Memory B cell (primary cell): ENCODE data around the gene IL17B.

Experiments used
- ATAC-seq: fragments of 150-1000 bp; cut with Tn5 transposase; 2 replicates; pipeline ENCODE4 v1.10.0; 2021; ENCODE audit warnings: low read depth, mild to moderate bottlenecking, moderate library complexity
- DNase-seq, 2 donors: peaks; one replicate each; pipeline ENCODE4 v3.0.0; 2022; ENCODE audit warnings: low spot score in 2 of 2
- H3K27ac Mint-ChIP-seq: one replicate; pipeline ENCODE4 v1.8.0; 2022; ENCODE audit warnings: mild to moderate bottlenecking, moderate library complexity, mixed read lengths
- H3K27me3 Mint-ChIP-seq: one replicate; pipeline ENCODE4 v1.8.0; 2022; ENCODE audit warnings: mixed read lengths
- H3K36me3 Mint-ChIP-seq: one replicate; pipeline ENCODE4 v1.8.0; 2022; ENCODE audit warnings: mild to moderate bottlenecking, mixed read lengths
- H3K4me1 Mint-ChIP-seq: one replicate; pipeline ENCODE4 v1.8.0; 2022; ENCODE audit warnings: mixed read lengths
- H3K4me3 Mint-ChIP-seq: one replicate; pipeline ENCODE4 v1.8.0; 2022; ENCODE audit warnings: mild to moderate bottlenecking, moderate library complexity, mixed read lengths
- H3K9me3 Mint-ChIP-seq: one replicate; pipeline ENCODE4 v1.8.0; 2022; ENCODE audit warnings: mixed read lengths

IL17B gene

DNA sequence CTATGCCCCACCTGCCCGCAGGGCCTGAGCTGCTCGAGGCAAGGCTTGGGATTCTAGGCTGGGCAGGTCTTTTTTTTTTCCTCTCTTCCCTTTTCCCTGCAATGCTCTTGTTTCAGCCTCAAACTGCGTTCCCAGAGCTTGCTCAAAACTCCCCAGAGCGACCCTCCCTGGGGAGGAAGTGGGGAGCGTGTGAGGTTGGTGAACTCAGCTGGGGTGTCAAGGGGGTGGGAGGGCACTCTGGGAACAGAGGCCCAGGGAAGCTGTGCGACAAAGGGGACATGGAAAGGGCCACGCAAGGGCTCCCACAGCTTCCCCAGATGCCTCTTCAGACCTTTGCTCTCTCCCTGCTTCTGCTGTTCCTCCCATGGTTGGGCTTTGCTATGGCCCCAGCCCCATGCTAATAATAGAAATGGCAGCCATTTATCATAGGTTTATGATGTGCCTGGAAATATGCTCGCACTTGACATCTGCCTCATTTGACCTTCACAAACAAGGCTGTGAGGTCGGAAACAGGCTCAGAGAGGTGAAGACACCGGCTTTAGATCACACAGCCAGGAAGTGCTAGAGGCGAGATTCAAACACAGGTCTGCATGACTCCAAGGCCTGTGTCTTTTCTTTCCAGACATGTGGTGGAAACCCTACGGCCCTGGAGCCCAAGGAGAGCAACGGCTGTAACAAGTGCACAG is 40.9 kb upstream of the IL17B start:
- no peaks in the 10 kb centered on the region for H3K9me3 Mint-ChIP-seq
- H3K27me3 Mint-ChIP-seq, result peaks cover 13% of the 10 kb centered on the region
- peaks cover 8% of the 10 kb centered on the region for H3K4me1 Mint-ChIP-seq
- no peak overlapping the region for H3K27ac Mint-ChIP-seq
- H3K36me3 Mint-ChIP-seq, result no peaks in the 10 kb centered on the region
- ATAC-seq, result no peak
- no peak for DNase-seq
- no peak overlapping the region for H3K4me3 Mint-ChIP-seq

DNA sequence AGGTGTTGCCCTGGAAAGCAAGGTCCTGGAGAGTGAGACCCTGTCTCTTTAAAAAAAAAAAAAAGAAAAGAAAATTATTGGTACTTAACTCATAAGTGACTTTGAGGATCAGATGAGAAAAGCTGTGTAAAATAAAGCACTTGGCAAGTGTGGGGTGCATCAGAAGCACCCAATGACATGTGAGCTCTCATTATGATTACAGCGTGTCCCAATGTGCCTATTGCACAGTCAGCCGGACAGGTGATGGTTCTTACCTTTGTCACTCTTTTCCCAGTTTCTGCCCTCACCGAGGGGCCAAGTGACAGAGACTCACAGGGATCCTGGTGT is 40.4 kb upstream of the IL17B start:
- ATAC-seq (no peak), DNase-seq (no peak)
- peaks cover 10% of the 10 kb centered on the region for H3K27me3 Mint-ChIP-seq
- no peak overlapping the region for H3K4me3 Mint-ChIP-seq
- H3K9me3 Mint-ChIP-seq, result no peaks in the 10 kb centered on the region
- no peaks in the 10 kb centered on the region for H3K36me3 Mint-ChIP-seq
- H3K27ac Mint-ChIP-seq, result no peak overlapping the region
- peaks cover 8% of the 10 kb centered on the region for H3K4me1 Mint-ChIP-seq

GRCh38 chr5:149418910-149419531 is 39.9 kb upstream of the IL17B start:
- DNase-seq (no peak), ATAC-seq (no peak)
- Mint-ChIP-seq H3K4me3 (no peak overlapping the region), H3K27ac (no peak overlapping the region), H3K27me3 (peaks cover 10% of the 10 kb centered on the region), H3K4me1 (peaks cover 8% of the 10 kb centered on the region), H3K36me3 (no peaks in the 10 kb centered on the region), H3K9me3 (no peaks in the 10 kb centered on the region)

GRCh38 chr5:149417711-149418368 is 38.7 kb upstream of the IL17B start:
- peaks cover 10% of the 10 kb centered on the region for H3K27me3 Mint-ChIP-seq
- no peak overlapping the region for H3K4me3 Mint-ChIP-seq
- no peaks in the 10 kb centered on the region for H3K9me3 Mint-ChIP-seq
- DNase-seq, result no peak
- no peak overlapping the region for H3K27ac Mint-ChIP-seq
- H3K36me3 Mint-ChIP-seq, result no peaks in the 10 kb centered on the region
- peaks cover 8% of the 10 kb centered on the region for H3K4me1 Mint-ChIP-seq
- no peak for ATAC-seq

DNA sequence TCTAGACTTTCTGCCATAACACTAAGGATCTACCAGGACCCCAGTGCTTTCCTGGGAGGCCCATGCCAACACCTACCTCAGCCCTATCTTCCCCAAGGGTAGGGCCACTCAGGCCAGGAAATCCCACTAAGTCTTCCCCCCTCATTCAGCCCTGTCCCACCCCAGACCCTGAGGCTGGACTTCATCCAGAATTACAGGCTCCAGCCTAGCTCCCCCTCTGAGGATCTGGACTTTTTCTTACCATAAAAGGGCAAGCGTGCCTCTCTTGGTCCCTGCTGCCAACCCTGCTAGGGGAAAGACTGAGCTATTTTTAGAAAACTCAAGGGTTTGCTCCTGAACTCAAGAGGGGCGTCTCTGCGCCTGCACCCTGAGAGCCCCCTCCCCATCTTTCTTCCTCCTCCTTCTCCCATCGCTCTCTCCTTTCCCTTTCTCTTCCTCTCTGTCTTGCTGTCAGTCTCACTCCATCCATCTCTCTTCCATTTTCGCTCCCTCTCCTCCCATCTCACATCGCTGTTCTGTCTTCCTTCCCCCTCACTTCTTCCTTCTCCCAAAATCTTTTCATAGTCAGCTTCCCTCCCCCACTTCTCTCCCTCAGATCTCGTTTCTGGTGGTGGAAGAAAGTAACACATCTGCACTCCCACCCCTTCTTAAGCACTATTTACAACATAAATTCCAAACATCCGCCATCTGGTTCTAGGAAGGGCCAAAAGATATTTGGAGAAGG is 38.1 kb upstream of the IL17B start:
- no peaks in the 10 kb centered on the region for H3K36me3 Mint-ChIP-seq

GRCh38 chr5:149415066-149415967 is 36.2 kb upstream of the IL17B start:
- peaks cover 5% of the 10 kb centered on the region for H3K4me1 Mint-ChIP-seq
- H3K9me3 Mint-ChIP-seq, result no peaks in the 10 kb centered on the region
- H3K27me3 Mint-ChIP-seq, result peaks cover 4% of the 10 kb centered on the region
- H3K27ac Mint-ChIP-seq, result no peak overlapping the region
- ATAC-seq, result no peak
- H3K36me3 Mint-ChIP-seq, result no peaks in the 10 kb centered on the region
- H3K4me3 Mint-ChIP-seq, result no peak overlapping the region
- no peak for DNase-seq

More for the DNA sequence above, 38.1 kb upstream of the IL17B start:
- no peak overlapping the region for H3K27ac Mint-ChIP-seq
- H3K4me3 Mint-ChIP-seq, result no peak overlapping the region
- no peaks in the 10 kb centered on the region for H3K9me3 Mint-ChIP-seq
- no peak for ATAC-seq
- H3K4me1 Mint-ChIP-seq, result peaks cover 8% of the 10 kb centered on the region
- H3K27me3 Mint-ChIP-seq, result peaks cover 9% of the 10 kb centered on the region
- no peak for DNase-seq

DNA sequence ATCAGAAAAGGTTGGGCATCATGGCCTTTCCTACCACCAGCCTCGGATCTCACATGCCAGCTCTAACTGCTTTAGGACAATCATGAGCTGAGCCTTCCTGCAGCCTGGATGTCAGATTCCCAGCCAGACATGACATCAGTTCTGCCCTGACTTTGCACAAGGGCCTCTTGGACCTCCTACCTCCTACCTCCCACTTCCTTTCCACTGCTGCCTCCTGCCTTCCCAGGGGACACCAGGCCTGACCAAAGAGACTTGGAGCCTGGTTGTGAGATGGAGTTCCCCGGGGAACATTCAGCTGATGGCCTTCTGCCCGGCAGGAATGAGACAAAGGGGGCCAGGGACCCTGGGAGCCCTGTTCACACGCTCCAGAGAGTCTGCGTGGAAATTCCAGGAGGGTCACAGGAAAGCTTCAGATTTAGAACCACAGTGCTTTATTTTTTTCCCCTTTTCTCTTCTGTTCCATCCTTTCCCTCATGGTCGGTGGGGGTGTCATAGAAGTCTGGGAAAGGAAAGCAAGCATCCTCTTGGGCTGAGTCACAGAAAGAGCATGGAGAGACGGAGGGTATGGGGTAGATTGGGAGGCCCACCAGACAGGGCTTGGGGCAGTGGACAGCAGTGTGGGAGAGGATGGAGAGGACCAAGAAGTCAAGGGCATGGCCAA is 35.4 kb upstream of the IL17B start:
- H3K27ac Mint-ChIP-seq, result no peak overlapping the region
- no peaks in the 10 kb centered on the region for H3K9me3 Mint-ChIP-seq
- H3K4me1 Mint-ChIP-seq, result peaks cover 3% of the 10 kb centered on the region
- no peak overlapping the region for H3K4me3 Mint-ChIP-seq
- no peak for DNase-seq
- H3K36me3 Mint-ChIP-seq, result no peaks in the 10 kb centered on the region
- peaks cover 7% of the 10 kb centered on the region for H3K27me3 Mint-ChIP-seq
- ATAC-seq, result no peak

- no peak overlapping the region for H3K27ac Mint-ChIP-seq
- peaks cover 7% of the 10 kb centered on the region for H3K27me3 Mint-ChIP-seq
- no peaks in the 10 kb centered on the region for H3K9me3 Mint-ChIP-seq
- no peaks in the 10 kb centered on the region for H3K36me3 Mint-ChIP-seq
- peaks cover 3% of the 10 kb centered on the region for H3K4me1 Mint-ChIP-seq
- DNase-seq (no peak), ATAC-seq (no peak)
- H3K4me3 Mint-ChIP-seq, result no peak overlapping the region
Measured at GRCh38 chr5:149413477-149414210, 34.6 kb upstream of the IL17B start.

GRCh38 chr5:149412783-149413476 is 33.8 kb upstream of the IL17B start:
- H3K36me3 Mint-ChIP-seq, result no peaks in the 10 kb centered on the region
- H3K27me3 Mint-ChIP-seq, result peaks cover 10% of the 10 kb centered on the region
- H3K27ac Mint-ChIP-seq, result no peak overlapping the region
- DNase-seq (no peak), ATAC-seq (no peak)
- no peaks in the 10 kb centered on the region for H3K9me3 Mint-ChIP-seq
- H3K4me1 Mint-ChIP-seq, result peaks cover 3% of the 10 kb centered on the region
- H3K4me3 Mint-ChIP-seq, result no peak overlapping the region

- H3K36me3 Mint-ChIP-seq, result no peaks in the 10 kb centered on the region
- H3K4me3 Mint-ChIP-seq, result no peak overlapping the region
- DNase-seq (no peak), ATAC-seq (no peak)
- H3K27me3 Mint-ChIP-seq, result peaks cover 14% of the 10 kb centered on the region
- no peaks in the 10 kb centered on the region for H3K4me1 Mint-ChIP-seq
- H3K27ac Mint-ChIP-seq, result no peak overlapping the region
- no peaks in the 10 kb centered on the region for H3K9me3 Mint-ChIP-seq
Measured at GRCh38 chr5:149411738-149412519, 32.8 kb upstream of the IL17B start.

DNA sequence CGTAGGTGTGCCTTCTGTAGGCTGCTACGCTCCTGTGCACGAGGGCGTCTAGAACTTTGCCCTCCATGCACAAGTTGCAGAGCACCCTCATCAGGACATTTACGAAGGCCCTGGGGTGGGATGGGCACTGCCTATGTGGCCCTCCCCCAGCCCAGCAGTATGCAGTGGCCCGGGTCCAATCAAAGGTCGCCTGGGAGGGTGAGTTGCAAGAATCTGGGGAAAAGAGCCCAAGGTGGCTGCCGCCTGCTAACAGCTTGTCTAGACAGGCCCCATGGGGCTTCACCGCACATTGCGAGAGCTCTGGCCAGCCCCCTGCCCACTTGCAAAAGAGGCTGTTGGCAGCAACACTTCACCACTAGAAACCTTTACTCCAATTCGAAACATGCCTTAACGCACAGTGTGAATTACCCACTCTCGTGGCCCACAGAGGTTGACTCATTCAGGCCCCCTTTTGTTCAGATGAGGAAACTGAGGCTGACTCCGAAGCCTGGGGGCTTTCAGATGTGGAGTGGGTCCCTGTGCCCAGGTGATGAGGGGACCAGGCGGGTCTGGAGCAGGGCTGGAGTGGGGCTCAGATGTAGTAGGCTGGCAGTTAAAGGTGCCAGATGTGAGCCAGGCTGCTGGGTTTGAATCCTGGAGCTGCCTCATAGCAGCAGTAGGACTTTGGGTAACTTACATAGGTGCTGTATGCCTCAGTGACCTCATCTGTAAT is 31.8 kb upstream of the IL17B start:
- Mint-ChIP-seq H3K4me3 (no peak overlapping the region), H3K9me3 (no peaks in the 10 kb centered on the region), H3K4me1 (no peaks in the 10 kb centered on the region), H3K27me3 (peaks cover 14% of the 10 kb centered on the region), H3K36me3 (no peaks in the 10 kb centered on the region), H3K27ac (no peak overlapping the region)
- DNase-seq (no peak), ATAC-seq (no peak)
